ENCODE measurements around the gene FAF1.

Gene FAF1

DNA sequence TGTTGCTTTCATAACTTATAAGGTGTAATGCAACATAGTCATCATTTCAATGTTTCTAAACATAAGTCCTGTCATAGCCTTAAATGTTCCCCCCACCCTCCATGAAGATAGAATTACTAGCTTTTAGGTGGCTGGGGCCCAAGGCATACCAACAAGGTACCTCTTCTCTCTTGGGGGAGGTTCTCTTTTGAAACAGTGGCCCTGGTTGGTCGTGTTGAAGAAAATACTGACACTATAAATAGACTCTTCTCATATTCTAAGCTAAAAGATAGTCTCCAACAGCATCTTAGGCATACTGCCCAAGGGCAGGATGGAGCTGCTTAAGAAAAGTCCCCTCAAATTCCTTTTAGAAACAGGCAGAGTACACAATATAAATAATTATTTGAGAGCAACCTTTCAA is 255.0 kb downstream of the FAF1 start:
- DNase-seq (ENCODE audit: low read depth in 1 of 2, low spot score in 1 of 2) = no peak

- no peak for DNase-seq (ENCODE audit: low read depth in 1 of 2, low spot score in 1 of 2)
These were observed 255.9 kb downstream of the FAF1 start for GRCh38 chr1:50704126-50704525.

DNA sequence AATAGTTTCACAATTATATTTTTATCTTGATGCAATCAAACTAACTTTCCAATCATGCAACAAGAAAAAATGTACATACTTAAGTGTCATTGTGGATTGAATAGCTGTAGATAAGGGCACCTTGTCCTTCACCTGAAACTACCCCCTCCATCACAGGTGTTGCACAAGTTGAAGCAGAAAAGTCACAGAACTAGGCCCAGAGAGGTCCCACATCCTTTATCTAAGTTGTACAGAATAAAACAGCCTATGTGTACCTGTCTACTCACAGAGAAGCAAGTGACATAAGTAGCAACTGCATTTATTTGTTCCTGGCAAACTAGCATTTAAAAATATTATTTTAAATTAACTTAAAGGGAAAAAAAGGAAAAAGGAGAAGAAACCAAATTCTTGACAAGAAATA is 256.8 kb downstream of the FAF1 start:
- no peak for DNase-seq (ENCODE audit: low read depth in 1 of 2, low spot score in 1 of 2)

- DNase-seq (ENCODE audit: low read depth in 1 of 2, low spot score in 1 of 2) = no peak
These were observed 257.7 kb downstream of the FAF1 start for GRCh38 chr1:50702395-50702794.

DNA sequence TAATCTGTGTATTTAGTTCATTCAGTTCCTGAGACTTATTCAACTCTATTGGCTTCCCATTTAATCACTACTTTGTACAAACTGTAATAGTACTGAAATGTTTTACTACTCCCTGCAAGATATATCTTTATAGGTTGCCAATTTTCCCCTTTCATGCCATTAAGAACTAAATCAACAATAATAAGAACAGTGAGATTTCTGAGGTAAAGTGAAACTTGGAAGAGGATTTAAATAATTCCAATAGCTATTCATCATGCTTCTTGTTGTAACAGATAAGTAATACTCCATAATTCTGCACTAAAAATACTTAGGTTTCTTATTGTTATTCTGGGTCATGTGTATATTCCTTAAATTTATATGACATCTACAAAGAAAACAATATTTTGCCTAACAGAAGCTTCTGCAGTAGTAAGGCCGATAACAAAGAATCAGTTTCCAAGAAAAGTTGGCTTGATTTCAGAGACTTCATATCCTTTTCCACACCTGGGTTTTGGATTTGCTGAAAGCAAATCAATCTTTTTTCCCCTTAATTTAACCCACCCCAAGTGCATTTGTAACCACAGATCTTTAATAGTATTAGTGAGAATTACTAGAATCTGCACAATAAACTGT is 258.3 kb downstream of the FAF1 start:
- DNase-seq (ENCODE audit: low read depth in 1 of 2, low spot score in 1 of 2) = no peak

- DNase-seq (ENCODE audit: low read depth in 1 of 2, low spot score in 1 of 2) = no peak
These were observed 259.4 kb downstream of the FAF1 start for GRCh38 chr1:50700621-50701020.

DNA sequence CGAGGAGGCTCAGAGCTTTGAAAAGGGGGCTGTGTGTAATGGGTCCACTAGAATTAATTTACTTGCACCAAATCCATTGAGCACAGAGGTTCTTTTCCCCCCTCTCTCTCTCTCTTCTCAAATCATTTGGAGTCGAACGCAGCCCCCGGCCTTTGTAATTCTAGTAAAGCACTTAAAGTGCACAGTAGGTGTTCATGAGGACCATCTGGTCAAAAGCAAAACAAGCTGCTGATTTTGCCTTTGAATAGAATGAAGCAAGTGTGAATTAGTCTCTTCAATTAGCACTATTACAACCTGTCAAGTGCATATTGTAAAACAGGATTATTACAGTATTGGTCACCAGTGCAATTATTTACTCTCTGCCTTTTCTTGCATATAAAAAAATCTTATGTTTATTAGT is 259.9 kb downstream of the FAF1 start:
- DNase-seq (ENCODE audit: low read depth in 1 of 2, low spot score in 1 of 2) = no peak

- no peak for DNase-seq (ENCODE audit: low read depth in 1 of 2, low spot score in 1 of 2)
These were observed 260.3 kb downstream of the FAF1 start for GRCh38 chr1:50699795-50700194.

DNA sequence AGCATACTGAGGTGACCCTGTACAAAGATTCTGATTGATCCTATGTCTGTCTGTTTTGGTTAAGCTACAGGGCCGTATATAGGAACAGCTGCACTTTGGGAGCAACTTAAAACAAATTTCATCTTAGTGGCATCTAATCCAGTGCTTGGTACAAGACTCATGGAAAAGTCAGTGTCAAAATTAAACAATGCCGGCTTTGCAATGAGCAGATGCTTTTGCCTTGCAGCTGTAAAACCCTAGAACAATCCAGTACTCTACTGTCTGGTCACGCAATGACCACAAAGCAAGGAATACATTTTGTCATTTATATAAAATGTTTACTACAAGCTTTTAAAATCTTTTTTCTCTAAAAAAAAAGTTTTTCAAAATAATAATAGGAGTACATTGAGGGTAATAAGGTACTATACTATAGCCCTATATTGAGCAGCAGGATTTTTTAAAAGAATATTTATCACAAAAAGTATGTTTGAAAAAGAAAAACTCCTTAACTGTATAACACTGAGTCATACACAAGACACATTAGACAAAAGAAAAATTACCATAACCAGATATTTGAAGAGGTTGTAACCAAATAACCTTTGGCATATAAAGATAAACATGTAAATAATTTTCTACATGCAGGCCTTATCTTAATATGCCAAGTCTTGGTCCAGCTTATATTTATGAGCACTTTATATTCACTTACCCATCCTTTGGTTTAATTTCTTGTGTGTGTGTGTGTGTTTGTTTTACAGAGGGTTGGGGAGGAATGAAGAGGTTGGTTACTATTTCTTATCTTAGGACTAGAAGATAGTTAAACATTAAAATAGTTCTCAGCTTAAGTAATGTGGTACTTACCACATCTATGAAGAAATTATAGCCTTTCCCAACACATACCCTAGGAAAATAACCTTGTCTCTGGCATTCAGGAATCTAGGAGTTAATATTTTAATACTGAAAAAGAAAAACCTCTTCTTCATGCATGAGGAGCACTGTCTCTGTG is 262.3 kb downstream of the FAF1 start:
- no peak for DNase-seq (ENCODE audit: low read depth in 1 of 2, low spot score in 1 of 2)

GRCh38 chr1:50693829-50694228 is 266.2 kb downstream of the FAF1 start:
- no peak for DNase-seq (ENCODE audit: low read depth in 1 of 2, low spot score in 1 of 2)

DNA sequence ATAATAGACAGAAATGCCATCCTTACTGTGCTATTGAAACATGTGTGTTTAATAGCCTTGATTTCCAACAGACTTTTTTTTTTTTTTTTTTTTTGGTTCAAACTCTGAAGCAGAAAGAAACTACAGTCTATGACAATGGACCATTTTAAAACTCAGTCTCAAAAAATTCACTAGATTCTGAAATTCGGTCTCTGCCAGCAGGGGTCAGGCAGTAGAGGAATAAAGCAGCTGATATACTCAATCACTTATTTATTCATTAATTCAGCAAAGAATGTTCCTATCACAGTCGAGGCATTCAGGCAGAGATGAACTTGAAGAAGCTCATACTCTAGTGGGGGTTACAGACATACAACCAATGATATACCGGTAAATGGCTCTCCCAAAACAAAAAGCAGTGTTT is 275.9 kb downstream of the FAF1 start:
- DNase-seq (ENCODE audit: low read depth in 1 of 2, low spot score in 1 of 2) = no peak

- DNase-seq (ENCODE audit: low read depth in 1 of 2, low spot score in 1 of 2) = no peak
These were observed 278.1 kb downstream of the FAF1 start for GRCh38 chr1:50681931-50682330.

GRCh38 chr1:50667710-50668356 is 292.2 kb downstream of the FAF1 start:
- no peak for DNase-seq (ENCODE audit: low read depth in 1 of 2, low spot score in 1 of 2)

DNA sequence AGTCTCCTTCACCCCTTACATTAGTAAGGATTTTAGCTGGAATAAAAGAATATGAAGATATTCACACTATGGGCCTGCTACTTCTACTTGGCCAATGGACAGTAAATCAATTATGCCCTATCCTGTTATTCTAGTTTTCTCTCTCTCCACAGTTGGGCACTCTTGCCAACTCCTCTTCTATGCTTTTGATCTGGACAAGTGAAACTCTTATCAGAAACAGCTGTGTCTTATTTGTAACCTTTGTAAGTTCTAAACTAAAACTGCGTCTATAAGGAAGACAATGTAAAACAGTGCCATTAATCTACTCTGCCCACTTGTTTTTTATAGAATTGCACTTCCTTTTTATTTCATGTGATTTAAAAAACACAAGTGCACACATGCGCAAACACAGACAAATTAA is 292.8 kb downstream of the FAF1 start:
- DNase-seq (ENCODE audit: low read depth in 1 of 2, low spot score in 1 of 2) = no peak

DNA sequence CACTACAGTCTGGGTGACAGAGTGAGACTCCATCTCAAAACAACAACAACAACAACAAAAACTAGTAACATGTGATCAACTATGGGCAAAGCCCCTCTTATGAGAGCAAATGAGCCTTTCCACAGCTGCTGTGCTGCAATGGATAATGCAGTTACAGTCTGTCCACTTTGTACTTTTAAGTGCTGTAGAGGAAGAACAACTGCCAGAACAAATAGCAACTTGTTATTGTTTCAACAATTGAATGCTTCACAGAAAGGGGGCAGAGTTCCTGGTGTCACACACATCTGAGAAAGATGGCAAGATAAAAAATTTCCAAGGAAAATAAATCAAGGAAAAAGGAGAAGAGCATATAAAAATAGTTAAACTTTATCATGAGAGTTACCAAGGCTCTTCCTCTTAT is 293.2 kb downstream of the FAF1 start:
- DNase-seq (ENCODE audit: low read depth in 1 of 2, low spot score in 1 of 2) = no peak

GRCh38 chr1:50665413-50665812 is 294.7 kb downstream of the FAF1 start:
- DNase-seq (ENCODE audit: low read depth in 1 of 2, low spot score in 1 of 2) = no peak

DNA sequence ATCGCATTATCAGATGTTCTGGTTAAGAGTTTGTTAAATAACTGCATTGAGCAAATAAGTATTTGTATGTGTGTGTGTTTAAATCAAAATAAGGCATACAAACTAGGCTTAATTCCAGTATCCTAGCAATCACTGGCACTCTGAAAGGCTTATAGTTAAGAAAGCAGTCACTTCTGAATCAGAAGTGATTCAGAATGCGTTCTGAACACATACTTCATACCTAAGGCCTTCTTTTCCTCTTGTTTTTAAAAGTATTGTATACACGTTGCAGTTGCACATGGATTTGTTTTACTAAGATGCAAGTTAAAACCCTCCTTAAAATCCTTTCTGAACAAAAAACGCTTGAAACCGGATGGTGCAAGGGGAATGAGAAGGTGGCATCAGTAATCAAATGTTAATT is 298.4 kb downstream of the FAF1 start:
- DNase-seq (ENCODE audit: low read depth in 1 of 2, low spot score in 1 of 2) = no peak

DNA sequence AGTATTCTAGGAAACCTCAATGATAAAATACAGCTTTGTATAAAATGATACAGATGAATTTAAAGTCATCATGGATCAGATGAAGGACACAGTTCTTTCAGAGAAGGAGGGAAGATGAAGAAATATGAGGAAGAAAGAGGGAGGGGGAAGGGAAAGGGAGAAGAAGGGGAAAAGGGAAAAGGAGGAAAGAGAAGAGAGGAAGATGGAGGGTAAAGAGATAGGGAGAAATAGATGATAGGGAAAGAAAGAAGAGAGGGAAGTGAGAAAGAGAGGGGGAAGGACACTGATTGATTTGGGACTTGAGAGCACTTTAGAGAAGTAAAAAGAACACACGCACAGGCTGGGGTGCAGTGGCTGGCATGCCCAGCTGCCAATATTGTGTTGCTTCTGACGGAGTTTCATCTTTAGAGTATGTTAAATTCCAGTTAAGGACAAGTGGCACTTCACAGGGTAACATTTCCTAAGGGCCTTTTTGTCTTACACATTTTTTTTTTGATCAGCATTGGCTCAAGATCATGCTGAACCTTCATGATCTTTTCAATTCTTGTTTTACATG is 300.9 kb downstream of the FAF1 start:
- DNase-seq (ENCODE audit: low read depth in 1 of 2, low spot score in 1 of 2) = no peak

DNA sequence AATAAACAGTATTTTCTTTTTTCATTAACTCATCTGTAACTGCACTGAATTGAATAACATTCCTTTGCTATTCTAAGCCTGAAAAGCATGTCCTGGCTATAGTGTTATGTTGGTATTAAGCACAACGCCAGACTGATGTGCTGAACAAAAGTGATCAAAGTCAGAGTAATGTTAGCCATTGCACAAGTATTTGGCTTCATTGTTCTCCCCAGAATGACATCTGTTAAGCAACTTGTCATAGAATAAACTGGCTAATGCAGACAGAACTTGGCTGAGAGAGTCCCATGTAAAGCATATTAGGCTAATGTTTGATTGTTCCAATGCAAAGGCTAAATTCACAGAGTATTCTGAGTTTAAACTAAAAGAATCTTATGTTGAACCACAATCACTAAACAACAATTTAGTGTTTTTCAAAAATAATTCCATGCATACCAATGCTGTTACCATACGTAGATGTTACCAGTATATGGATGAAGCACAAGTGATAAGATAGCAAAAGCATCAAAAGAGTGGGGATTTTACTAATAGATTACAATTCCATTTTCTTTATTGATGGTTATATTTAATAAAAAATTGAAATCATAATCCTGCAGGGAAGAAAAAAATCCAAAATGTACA is 301.5 kb downstream of the FAF1 start:
- no peak for DNase-seq (ENCODE audit: low read depth in 1 of 2, low spot score in 1 of 2)

DNA sequence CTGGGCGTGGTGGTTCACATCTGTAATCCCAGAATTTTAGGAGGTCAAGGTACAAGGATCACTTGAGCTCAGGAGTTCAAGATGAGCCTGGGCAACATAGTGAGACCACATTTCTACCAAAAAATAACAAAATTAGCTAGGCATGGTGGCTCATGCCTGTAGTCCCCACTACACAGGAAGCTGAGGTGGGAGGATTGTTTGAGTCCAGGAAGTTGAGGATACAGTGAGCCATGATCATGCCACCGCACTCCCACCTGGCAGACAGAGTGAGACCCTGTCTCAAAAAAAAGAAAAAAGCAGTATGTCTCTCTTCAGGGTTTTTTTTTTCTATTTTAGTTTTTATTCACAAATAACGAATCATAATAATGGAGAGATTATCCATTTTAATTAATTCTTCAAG is 303.1 kb downstream of the FAF1 start:
- no peak for DNase-seq (ENCODE audit: low read depth in 1 of 2, low spot score in 1 of 2)

- no peak for DNase-seq (ENCODE audit: low read depth in 1 of 2, low spot score in 1 of 2)
These were observed 308.4 kb downstream of the FAF1 start for GRCh38 chr1:50651476-50652263.
